ENCODE data around the gene GRIK2.
"Not testable (repeated sequence)": the region's sequence is repeated elsewhere in the genome, so short reads cannot be mapped to it uniquely, and the experiment has no call there.

GRIK2 gene

DNA sequence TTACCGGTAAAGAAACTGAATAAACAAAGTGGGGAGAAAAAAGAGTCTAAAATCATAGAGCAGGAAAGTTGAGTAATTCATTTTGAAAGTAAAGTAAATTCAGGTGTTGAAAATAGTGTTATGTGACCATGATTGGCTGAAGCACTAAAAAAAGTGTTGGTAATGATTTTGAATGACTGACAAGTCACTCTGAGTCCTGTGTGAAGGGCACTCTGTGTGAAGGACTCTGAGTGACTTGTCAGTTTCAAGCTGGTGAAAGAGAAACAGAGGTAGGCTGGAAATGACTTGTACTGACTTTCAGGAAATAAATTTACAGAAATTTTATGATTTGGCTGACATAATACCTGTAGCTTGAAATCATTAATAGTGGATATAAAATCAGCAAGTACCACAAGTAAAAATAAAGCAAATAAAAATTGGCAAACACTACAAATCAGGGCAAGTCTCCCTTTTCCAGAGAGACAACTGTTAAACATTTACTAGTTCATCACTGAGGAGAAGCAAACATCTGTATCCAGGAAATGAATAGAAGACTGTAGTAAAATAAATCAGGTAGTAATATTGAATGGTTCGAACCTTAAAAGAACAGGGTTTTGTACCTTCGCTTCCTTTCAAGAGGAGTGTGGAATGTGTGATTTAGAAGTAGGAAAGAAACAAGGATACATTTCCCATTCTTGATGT is 630.6 kb downstream of the GRIK2 start:
- DNase-seq (ENCODE audit: low read depth): no peak

DNA sequence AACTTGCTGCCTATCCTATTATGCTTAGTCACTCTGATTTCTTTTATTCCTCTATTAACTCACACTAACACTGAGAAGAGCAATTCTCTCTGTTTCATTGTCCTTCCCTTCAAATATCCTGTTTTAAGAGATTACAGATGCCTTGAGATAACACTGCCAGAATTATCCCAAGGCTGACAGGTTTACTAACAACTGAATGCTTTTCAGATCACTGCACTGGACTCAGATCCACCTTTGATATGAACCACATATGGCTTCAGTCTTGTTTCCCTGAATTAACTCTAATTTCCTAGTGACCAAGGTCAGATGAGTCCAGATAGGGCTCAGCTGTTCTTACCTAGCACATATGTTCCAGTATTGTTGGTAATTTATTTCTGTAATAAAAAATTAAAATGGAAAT is 633.1 kb downstream of the GRIK2 start:
- no peak for DNase-seq (ENCODE audit: low read depth)

DNA sequence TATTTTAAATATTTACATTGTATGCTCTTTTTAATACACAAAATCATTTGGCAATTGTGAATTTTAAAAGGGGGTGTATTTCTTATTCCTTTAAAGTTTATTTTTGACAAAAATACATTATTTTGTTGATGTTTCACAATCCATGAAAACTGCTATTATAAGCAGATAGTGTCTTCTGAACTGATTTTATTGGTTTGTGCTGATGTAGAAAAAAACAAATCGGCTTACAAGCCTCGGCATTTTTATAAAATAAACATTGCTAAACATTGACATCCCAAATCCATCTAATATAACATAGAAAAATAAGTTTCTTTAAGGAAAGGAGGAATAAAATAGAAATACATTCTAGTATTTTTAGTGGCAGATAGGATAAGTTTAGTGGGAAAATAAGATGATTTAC is 634.7 kb downstream of the GRIK2 start:
- DNase-seq (ENCODE audit: low read depth): no peak

DNA sequence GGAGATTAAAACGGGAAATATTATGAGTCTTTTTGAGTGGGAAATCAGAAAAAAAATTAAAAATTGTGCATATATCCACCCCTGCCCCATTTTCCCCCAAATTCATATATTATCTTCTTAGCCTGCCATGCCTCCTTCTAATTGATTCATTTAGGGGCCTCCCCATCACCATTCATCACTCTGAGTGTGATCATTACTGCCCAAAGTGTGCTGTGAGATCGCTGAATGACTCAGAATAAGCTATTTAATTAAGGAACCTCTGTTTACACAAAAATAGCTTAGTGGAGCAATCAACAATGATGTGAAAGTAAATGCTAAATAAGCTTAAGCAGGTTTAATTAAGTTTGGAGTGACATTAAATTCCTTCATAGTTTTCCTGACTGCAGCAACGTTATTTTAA is 645.5 kb downstream of the GRIK2 start:
- DNase-seq (ENCODE audit: low read depth): no peak

DNA sequence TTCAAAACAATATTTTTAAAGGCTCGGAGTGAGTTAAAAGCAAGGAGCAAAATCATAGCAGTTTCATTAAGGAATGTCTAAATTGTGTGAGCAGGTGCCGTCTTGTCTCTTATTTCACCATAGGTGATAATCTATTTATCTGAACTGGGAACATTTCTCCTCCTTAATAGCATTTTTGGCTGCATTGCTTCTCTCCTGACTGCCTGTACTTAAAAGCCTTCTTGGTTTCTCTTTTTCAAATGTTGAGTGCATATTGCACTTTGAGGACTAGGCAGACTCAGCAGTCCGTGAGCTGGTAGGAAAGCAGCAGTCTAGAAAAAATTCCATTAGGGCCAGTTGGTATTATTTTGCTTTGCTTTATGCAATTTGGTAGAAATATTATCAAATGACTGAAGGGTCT is 645.9 kb downstream of the GRIK2 start:
- no peak for DNase-seq (ENCODE audit: low read depth)

DNA sequence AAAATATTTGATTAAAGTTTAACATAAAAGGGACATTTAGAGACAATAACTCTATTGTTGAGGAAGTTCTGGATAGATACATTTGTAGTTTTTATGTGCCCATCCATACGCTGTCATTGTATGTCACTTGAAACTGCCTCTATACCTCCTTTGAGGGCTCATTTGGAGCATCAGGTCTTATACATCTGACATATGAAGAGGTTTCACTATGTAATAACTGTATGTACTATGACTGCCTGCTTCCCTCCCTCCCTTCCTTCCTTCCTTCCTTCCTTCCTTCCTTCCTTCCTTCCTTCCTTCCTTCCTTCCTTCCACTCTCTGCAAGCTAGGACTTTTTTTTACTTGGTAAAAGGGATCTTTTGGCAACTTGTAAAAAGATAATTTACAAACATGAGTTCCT is 657.5 kb downstream of the GRIK2 start:
- no peak for DNase-seq (ENCODE audit: low read depth)

DNA sequence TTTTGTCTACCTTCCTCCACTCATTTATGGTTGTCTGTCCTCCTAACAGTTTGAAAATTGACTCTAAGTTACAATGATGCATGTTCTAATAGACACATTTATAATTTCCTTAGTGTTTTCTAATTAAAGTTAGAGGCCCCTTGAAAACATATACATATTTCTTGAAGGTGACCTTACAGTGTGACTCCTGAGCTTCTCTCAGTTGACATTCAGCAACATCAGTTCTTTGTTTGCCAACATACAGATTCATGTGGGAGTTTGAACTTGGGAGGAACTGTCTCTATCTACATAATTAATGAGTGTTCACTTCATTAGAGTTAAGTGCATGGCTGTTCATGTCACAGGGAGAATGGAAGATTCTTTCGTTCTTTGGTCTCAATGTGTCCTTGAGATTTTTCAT is 658.2 kb downstream of the GRIK2 start:
- no peak for DNase-seq (ENCODE audit: low read depth)

DNA sequence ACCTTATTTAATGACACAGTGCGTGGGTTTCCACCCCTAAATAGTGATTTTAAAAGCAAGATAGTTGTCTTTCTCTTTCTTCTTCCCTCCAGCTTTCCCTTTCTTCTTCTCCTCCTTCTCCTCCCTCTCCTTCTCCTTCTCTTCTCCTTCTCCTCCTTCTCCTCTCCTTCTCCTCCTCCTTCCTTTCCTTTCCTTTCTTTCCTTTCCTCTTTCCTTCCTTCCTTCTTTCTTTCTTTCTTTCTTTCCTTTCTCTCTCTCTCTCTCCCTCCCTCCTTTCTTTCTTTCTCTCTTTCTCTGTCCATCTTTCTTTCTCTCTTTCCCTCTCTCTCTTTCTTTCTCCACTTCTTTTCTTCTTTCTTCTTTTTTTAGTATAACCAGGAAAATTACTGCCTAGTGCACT is 670.6 kb downstream of the GRIK2 start:
- DNase-seq (ENCODE audit: low read depth): no peak

DNA sequence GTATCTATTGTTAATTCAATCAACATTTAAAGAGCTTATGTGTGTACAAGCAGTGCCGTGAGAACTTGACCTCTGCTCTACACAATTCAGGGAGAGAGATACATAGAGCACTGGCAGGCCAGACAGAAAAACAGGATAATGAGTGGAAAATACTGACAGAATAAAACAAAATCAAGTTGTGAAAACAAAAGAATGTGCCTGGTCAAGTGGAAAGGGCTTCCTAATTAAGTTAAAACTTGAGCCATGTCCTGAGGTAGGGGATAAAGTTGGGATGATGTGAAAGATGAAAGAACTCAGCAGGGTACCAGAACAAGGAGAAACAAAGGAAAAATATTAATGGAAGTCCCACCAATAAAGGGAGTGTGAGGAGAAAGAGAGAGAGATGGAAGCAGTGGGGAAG is 672.8 kb downstream of the GRIK2 start:
- DNase-seq (ENCODE audit: low read depth): no peak

DNA sequence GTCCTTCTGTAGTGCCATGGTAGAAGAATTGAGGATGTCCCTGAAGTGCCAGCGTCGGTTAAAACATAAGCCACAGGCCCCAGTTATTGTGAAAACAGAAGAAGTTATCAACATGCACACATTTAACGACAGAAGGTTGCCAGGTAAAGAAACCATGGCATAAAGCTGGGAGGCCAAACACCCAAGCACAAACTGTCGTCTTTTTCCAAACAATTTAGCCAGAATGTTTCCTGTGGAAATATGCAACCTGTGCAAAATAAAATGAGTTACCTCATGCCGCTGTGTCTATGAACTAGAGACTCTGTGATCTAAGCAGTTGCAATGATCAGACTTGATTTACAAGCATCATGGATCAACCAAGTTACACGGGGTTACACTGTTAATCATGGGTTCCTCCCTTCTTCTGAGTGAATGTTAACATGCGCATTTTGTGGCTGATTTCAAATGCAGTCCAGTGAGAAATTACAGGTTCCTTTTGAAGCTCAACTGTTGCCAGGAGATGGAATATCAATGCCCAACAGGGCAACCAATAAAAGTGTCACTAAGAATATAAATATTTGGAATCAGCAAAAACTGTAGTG is 674.9 kb downstream of the GRIK2 start:
- DNase-seq (ENCODE audit: low read depth): no peak

DNA sequence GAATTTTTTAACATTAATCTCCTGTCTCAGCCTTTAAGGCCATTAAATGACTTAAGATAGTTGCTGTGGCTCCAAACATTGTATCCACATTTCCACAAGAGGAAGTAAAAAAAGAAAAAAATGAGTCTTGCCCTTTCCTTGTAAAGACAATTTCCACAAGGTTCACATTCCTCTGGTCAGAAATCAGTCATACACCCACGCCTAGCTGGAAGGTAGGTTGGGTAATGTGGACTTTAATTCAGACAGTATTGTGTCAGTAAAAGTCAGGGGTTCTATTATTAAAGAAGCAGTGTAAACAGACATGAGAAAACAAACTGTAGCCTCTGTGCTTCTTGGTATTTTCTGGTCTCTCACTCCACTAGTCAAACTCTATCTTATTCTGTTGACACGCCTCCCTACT is 682.0 kb downstream of the GRIK2 start:
- DNase-seq (ENCODE audit: low read depth): no peak

DNA sequence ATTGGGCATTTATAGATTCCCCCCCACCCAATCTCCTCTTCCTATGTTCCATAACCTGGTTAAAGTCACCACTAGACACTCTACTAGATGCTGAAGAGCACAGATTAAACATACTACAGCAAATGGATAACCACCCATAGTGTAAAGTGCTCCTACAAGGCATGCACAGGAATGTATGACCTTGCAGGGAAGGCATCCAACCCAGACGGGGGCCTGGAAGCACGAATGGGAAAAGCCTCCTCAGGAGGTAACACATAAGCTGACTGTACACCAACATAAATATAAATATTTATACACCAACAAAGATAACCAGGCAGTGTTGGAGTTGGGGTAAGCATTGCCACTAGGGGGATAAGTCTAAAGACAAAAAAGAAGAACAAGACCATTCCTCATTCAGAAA is 691.7 kb downstream of the GRIK2 start:
- DNase-seq (ENCODE audit: low read depth): no peak

DNA sequence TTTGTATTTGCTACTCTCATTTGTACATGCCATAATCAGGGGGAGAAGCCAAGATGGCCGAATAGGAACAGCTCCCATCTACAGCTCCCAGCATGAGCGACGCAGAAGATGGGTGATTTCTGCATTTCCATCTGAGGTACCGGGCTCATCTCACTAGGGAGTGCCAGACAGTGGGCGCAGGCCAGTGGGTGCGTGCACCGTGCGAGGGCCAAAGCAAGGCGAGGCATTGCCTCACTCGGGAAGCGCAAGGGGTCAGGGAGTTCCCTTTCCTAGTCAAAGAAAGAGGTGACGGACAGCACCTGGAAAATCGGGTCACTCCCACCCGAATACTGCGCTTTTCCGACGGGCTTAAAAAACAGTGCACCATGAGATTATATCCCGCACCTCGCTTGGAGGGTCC is 694.7 kb downstream of the GRIK2 start:
- not testable (repeated sequence) for DNase-seq (ENCODE audit: low read depth)

DNA sequence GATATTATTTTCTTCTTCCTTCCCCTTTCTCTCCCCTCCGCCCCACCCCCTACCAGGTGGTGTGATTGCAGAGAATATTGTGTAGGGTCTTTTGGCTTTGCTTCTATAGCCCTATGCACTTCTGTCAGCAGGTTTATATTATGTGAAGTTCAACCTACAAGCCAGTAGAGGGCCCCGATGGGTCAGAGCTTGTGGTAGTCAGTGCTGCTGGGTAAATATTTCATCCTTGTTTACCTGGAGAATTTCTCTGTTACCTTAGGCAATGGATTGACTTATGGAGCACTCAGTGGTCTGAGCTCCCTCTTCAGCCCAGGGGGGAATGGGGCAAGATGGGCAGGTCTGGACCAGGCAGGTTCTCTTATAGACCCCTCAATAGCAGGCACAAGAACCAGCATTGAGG is 720.9 kb downstream of the GRIK2 start:
- DNase-seq (ENCODE audit: low read depth): no peak

DNA sequence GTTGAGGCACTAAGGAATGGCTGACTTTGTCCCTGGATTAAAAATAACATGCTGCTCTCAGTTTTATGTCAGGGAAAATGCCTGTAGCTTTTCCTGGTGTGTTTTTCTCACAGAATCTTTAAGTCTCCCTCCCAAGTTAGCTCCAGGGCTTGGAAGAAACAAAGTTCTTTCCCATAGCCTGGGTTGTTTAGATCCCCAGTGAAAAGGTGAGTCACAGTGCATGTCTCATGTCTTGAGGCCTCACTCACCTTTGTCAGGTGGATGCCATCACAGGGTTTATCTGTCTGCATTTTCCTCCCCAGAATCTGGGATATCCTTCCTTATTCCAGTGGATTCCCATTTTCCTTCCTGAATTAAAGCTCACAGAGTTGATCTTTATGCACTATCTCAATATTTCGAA is 722.4 kb downstream of the GRIK2 start:
- no peak for DNase-seq (ENCODE audit: low read depth)

DNA sequence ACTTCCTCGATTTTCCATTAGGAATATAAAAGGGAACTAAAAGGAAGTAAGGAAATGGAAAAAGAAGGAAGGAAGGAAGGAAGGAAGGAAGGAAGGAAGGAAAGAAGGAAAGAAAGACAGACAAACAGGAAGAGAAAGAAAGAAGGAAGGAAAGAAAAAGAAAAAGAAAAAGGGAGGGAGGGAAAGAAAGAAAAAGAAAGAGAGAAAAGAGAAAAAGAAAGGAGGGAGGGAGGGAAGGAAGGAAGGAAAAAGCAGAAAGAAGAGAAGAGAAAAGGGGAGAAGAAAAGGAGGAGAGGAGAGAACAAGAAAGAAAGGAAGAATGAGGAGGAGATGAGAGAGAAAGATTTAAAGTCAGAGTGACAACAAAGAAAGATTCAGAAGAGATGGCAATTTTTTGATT is 724.5 kb downstream of the GRIK2 start:
- no peak for DNase-seq (ENCODE audit: low read depth)

Measured in fibroblast of gingiva (primary cell).